MM.1S (cell line): ENCODE measurements around the gene AANAT.

Source experiments
- DNase-seq: peaks from one replicate; pipeline ENCODE4 v3.0.0-alpha.2; 2015
- H2AFZ ChIP-seq: fragments of 300-600 bp; sonication (generic); 2 replicates; pipeline ENCODE4 v1.6.0; 2016; ENCODE audit warnings: antibody characterized with exemption, low read length
- H3F3A ChIP-seq: fragments of 300-600 bp; sonication (generic); 2 replicates; pipeline ENCODE4 v1.6.1; 2016; ENCODE audit warnings: mild to moderate bottlenecking, antibody characterized with exemption, low read length, moderate library complexity, mixed read lengths; ENCODE audit not compliant: insufficient read depth
- H3K27ac ChIP-seq: fragments of 300-600 bp; sonication (generic); 2 replicates; pipeline ENCODE4 v1.5.1; 2016; ENCODE audit warnings: mild to moderate bottlenecking, low read length
- H3K27me3 ChIP-seq: fragments of 300-600 bp; sonication (generic); replicated peaks from 2 replicates; pipeline ENCODE4 v1.6.0; 2016; ENCODE audit warnings: low read length; ENCODE audit not compliant: insufficient read depth
- H3K36me3 ChIP-seq: fragments of 300-600 bp; sonication (generic); replicated peaks from 2 replicates; pipeline ENCODE4 v1.6.1; 2016; ENCODE audit warnings: mild to moderate bottlenecking, low read length, mixed read lengths; ENCODE audit not compliant: insufficient read depth
- H3K4me1 ChIP-seq: fragments of 300-600 bp; sonication (generic); 2 replicates; pipeline ENCODE4 v1.6.1; 2016; ENCODE audit warnings: low read length, mixed read lengths
- H3K4me2 ChIP-seq: fragments of 300-600 bp; sonication (generic); 2 replicates; pipeline ENCODE4 v1.6.0; 2016; ENCODE audit warnings: low read depth, low read length
- H3K4me3 ChIP-seq: fragments of 300-600 bp; sonication (generic); 2 replicates; pipeline ENCODE4 v1.5.1; 2016; ENCODE audit warnings: low read length, mixed read lengths
- H3K79me2 ChIP-seq: fragments of 300-600 bp; sonication (generic); 2 replicates; pipeline ENCODE4 v1.6.1; 2016; ENCODE audit warnings: mixed run types, low read length, mixed read lengths
- H3K9ac ChIP-seq: fragments of 300-600 bp; sonication (generic); 2 replicates; pipeline ENCODE4 v1.6.1; 2016; ENCODE audit warnings: low read length, mixed read lengths
- H3K9me2 ChIP-seq: fragments of 300-600 bp; sonication (generic); replicated peaks from 2 replicates; pipeline ENCODE4 v1.6.1; 2016; ENCODE audit warnings: mild to moderate bottlenecking, low read length, mixed read lengths; ENCODE audit not compliant: insufficient read depth
- H3K9me3 ChIP-seq: fragments of 300-600 bp; sonication (generic); replicated peaks from 2 replicates; pipeline ENCODE4 v1.6.1; 2016; ENCODE audit warnings: mild to moderate bottlenecking, low read length, mixed read lengths; ENCODE audit not compliant: insufficient read depth
- H4K20me1 ChIP-seq: fragments of 300-600 bp; sonication (generic); 2 replicates; pipeline ENCODE4 v1.6.1; 2016; ENCODE audit warnings: mild to moderate bottlenecking, low read length, moderate library complexity, mixed read lengths; ENCODE audit not compliant: insufficient read depth
- EZH2 ChIP-seq: fragments of 300-600 bp; sonication (generic); optimal IDR thresholded peaks from 2 replicates; pipeline ENCODE3; 2017; ENCODE audit warnings: low read depth, mild to moderate bottlenecking, antibody characterized with exemption, low read length, mixed read lengths
- EZH2phosphoT487 ChIP-seq: fragments of 300-600 bp; sonication (generic); IDR thresholded peaks from 2 replicates; pipeline ENCODE4 v1.6.1; 2018; ENCODE audit warnings: antibody characterized with exemption, low read length
- TF ChIP-seq, protein P1 (sequence below): fragments of 300-600 bp; sonication (generic); IDR thresholded peaks from 2 replicates; pipeline ENCODE4 v1.5.1; 2016; ENCODE audit warnings: antibody characterized with exemption, low read length, mixed read lengths

The AANAT gene

GRCh38 chr17:76481071-76481655 lies 13.8 kb downstream of the AANAT start:
- peaks cover 40% of the 10 kb centered on the region for H3F3A ChIP-seq
- TF ChIP-seq EZH2 (no peak), EZH2phosphoT487 (no peak)
- TF ChIP-seq, protein P1, sequence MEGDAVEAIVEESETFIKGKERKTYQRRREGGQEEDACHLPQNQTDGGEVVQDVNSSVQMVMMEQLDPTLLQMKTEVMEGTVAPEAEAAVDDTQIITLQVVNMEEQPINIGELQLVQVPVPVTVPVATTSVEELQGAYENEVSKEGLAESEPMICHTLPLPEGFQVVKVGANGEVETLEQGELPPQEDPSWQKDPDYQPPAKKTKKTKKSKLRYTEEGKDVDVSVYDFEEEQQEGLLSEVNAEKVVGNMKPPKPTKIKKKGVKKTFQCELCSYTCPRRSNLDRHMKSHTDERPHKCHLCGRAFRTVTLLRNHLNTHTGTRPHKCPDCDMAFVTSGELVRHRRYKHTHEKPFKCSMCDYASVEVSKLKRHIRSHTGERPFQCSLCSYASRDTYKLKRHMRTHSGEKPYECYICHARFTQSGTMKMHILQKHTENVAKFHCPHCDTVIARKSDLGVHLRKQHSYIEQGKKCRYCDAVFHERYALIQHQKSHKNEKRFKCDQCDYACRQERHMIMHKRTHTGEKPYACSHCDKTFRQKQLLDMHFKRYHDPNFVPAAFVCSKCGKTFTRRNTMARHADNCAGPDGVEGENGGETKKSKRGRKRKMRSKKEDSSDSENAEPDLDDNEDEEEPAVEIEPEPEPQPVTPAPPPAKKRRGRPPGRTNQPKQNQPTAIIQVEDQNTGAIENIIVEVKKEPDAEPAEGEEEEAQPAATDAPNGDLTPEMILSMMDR = no peak
- peak overlapping the region; percentile 94 for H3K4me2 ChIP-seq
- peaks cover 12% of the 10 kb centered on the region for H3K79me2 ChIP-seq
- no peaks in the 10 kb centered on the region for H3K27me3 ChIP-seq
- H3K4me3 ChIP-seq = peak overlapping the region; percentile 56
- no peak overlapping the region for H2AFZ ChIP-seq
- peak overlapping the region; percentile 94 for H3K27ac ChIP-seq
- no peaks in the 10 kb centered on the region for H3K9me3 ChIP-seq
- no peaks in the 10 kb centered on the region for H3K9me2 ChIP-seq
- peak overlapping the region; percentile 84 for H3K9ac ChIP-seq
- H3K4me1 ChIP-seq = peaks cover 35% of the 10 kb centered on the region
- H3K36me3 ChIP-seq = no peaks in the 10 kb centered on the region
- H4K20me1 ChIP-seq = no peaks in the 10 kb centered on the region
- DNase-seq = peak; percentile 93

GRCh38 chr17:76484228-76484725 lies 16.9 kb downstream of the AANAT start:
- Histone ChIP-seq H3K79me2 (peaks cover 9% of the 10 kb centered on the region), H3K4me1 (peaks cover 35% of the 10 kb centered on the region), H3K9ac (no peak overlapping the region), H3F3A (peaks cover 46% of the 10 kb centered on the region), H3K4me3 (no peak overlapping the region), H3K36me3 (no peaks in the 10 kb centered on the region), H3K9me3 (no peaks in the 10 kb centered on the region), H3K27me3 (no peaks in the 10 kb centered on the region), H2AFZ (no peak overlapping the region), H3K27ac (no peak overlapping the region), H4K20me1 (no peaks in the 10 kb centered on the region), H3K9me2 (no peaks in the 10 kb centered on the region), H3K4me2 (no peak overlapping the region)
- DNase-seq = no peak
- TF ChIP-seq, protein P1 = no peak

GRCh38 chr17:76485569-76485968 lies 18.2 kb downstream of the AANAT start:
- Histone ChIP-seq H3F3A (peaks cover 41% of the 10 kb centered on the region), H2AFZ (no peak overlapping the region), H3K4me3 (no peak overlapping the region), H3K27me3 (no peaks in the 10 kb centered on the region), H3K36me3 (no peaks in the 10 kb centered on the region), H3K27ac (peak overlapping the region; percentile 74; the same call in 1 of the 2 replicates), H3K79me2 (peaks cover 1% of the 10 kb centered on the region), H3K9ac (no peak overlapping the region; the same call in 1 of the 2 replicates), H3K9me3 (no peaks in the 10 kb centered on the region), H3K4me1 (peaks cover 33% of the 10 kb centered on the region), H4K20me1 (no peaks in the 10 kb centered on the region), H3K9me2 (no peaks in the 10 kb centered on the region), H3K4me2 (peak overlapping the region; percentile 27; the same call in 1 of the 2 replicates)
- DNase-seq = peak; percentile 55
- no peak for TF ChIP-seq EZH2
- TF ChIP-seq, protein P1 = no peak
- no peak for TF ChIP-seq EZH2phosphoT487
